Activated CD8-positive, alpha-beta memory T cell treated with anti-CD3 and anti-CD28 coated beads for 1 hour (primary cell): ENCODE data around the gene PLXNA4.

Experiments used
- DNase-seq, 2 donors: peaks; one replicate each; pipeline ENCODE4 v3.0.0-alpha.2; 2020; ENCODE audit warnings: low read depth in 1 of 2; ENCODE audit errors: extremely low read depth in 1 of 2

Gene PLXNA4

DNA sequence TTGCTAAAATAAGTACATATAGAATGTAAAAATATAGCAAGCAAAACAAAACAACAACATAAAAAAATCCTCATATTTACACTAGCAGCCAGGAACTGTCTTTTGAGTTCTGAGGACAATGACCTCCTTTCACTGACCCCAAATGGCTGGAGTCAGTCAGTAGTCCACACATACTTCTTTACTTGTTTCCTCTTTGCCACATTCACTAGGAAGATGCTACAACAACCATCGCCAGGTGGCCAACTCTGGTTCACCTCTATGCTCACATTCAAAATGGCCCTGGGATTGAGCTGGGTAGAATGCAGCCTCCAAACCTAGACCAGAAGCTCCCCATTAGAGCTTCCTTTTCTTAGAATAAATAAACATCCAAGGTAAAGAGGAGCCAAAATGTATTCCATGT lies 356.2 kb downstream of the PLXNA4 start:
- DNase-seq: no peak

DNA sequence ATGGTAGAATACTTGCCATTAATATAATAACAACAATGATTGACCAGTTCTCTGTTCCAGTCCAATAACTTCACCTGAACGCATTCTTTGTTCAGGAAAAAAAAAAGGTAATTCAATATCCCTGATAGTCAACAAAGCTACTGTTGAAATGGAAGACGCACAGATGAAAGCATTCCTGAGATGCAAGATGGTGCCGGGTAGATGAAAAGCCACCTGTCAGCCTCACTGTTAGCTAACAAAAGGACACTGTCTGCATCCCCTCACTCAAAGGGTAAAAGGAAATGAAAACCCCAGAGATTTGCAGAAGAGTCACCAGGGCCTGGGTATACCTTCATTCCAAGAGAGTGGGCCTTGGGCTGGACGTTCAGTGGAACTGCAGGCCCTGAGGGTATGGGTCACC lies 357.4 kb downstream of the PLXNA4 start:
- DNase-seq: no peak

DNA sequence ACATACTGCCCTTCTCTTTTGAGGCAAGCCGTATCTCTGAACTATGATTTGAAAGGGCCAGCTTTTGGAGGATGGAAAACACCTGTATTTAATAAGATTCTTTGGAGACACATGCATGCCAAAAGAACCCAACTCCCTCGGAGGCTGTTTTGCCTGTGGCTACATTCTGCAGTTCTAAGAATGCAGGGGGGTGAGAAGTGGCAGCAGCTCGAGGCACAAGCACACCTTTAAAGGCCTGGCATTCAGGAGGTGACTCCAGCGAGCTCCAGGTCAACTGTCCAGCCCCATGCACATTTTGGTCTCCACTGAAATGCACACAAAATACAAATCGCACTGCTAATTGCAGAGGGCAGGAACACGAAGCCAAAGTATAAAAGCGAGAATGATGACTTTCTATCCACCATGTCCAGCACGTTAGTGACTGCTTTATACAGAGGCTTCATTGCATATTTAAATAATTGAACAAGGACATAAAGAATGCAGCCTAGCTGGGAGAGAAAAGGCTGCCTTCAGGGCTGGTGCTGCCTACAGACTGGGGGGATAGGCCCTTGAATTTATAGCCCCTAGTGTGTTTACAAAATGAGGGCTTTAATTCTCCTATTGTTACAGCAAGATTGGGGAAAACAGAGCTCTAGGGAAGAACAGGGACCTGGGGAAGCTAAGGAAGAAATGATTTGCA lies 359.3 kb downstream of the PLXNA4 start:
- no peak for DNase-seq

DNA sequence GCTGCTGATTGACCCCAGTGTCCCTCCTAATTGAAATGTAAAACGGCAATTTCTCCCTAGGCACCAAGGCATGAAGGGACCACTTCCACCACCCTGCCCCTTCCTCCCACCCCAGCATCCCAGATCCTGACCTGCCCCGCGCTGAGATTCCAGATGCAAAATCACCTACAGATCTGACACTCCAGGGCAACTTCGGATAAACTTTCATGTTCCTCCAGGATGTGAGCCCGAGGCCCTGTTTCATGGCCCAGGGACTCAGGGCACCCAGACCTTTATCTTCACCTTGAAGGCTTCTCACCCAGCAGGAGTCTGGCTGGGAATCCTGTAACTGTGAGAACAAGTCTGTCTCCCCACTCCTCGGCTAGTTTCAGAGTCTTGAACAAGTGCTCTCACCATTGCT lies 361.8 kb downstream of the PLXNA4 start:
- no peak for DNase-seq

DNA sequence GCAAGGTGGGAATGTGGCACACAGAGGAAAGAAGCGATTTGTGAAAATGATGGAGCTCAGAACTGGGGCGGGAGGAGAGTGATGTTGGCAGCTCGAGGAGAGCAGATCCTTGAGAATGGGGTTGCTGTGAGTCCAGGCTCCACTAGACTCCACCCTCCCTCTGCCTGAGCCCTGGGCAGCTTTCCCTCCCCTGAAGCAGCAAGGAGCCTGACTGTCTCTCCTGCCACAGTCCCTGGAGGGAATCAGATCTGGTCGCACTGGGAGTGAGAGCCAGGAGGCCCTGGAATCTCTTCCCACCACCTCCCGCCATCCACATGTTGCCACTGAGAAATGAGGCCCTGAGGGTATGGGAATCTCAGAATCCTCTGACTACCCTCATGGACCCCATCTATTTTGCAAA lies 362.7 kb downstream of the PLXNA4 start:
- DNase-seq: no peak

- no peak for DNase-seq
Measured at GRCh38 chr7:132211971-132212370, 364.3 kb downstream of the PLXNA4 start.

DNA sequence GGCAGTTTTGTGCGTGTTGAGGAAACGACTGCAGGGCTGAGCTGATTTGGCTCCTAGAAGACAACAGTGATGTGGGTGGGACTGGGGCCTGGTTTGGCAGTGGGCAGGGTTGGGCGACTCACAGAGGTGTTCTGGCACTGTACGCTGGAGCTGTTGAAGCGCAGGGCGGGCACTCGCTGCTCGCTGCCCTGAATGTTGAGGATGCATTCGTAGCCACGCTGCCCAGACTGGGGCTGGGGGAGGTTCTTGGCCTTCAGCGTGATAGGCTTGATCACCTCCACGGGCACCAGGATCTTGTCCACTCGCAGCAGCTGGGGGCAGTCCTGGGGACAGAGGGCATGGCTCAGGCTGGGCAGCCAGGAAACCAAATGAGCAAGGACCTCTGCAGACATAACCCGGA lies 365.4 kb downstream of the PLXNA4 start:
- no peak for DNase-seq

- no peak for DNase-seq
Measured at GRCh38 chr7:132207782-132208181, 368.5 kb downstream of the PLXNA4 start.

DNA sequence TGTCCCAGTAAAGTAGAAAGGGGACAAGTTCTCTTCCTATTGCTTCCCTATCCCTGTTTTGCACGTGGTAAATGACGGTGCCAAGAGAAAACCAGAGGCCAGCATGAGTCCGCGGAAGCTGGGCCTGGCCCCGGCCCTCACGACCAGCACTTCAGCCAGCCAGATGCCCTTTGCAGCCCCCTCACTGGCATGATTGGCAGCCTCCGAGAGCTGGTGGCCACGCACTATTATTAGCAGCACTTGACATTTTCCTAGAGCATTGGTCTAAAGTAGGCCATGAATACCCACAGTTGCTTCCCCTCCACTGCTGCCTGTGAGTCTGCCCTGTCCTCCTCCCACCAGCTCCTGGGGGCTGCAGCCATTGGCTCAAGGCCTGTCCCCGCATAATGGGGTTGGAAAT lies 369.1 kb downstream of the PLXNA4 start:
- no peak for DNase-seq

GRCh38 chr7:132206594-132206993 lies 369.7 kb downstream of the PLXNA4 start:
- no peak for DNase-seq

DNA sequence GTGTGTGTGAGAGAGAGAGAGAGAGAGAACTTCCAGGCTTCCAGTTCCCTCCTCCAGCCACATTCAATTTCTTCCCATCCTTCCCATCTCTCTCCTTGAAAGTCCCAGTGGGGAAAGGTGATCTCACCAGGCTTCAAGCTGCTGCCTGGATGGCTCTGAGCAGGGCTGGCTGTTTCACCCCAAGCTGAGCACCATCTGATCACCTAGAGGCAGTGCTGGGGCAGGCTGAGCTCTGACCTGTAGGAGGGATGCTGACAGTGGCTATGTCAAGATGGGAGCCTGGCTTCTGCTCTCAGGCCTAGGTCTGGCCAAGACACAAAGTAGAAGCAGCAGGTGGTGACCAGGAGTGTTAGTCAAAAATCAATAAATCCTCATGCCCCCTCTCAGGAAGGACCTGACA lies 370.8 kb downstream of the PLXNA4 start:
- DNase-seq: no peak

GRCh38 chr7:132203021-132203420 lies 373.2 kb downstream of the PLXNA4 start:
- DNase-seq: no peak

DNA sequence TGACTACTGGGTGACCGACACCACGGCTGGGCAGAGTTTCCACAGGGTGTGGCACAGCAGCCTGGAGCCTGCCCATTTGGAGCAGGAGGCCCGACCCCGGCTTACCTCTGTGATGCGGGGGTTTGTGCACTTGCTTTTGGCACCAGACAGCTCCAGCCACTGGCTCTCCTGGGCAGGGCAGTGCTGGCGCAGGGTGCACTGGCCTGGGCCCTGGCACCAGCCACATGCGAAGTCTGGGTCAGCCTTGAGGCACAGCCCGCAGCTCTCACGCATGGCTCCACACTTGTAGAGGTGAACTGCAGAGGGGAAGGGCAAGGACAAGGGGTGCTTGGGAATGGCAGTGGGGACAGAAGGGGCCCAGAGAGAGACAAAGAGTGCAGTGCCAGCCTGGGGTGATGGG lies 373.7 kb downstream of the PLXNA4 start:
- DNase-seq: no peak

GRCh38 chr7:132200141-132200540 lies 376.1 kb downstream of the PLXNA4 start:
- DNase-seq: no peak

GRCh38 chr7:132199626-132200025 lies 376.6 kb downstream of the PLXNA4 start:
- no peak for DNase-seq

DNA sequence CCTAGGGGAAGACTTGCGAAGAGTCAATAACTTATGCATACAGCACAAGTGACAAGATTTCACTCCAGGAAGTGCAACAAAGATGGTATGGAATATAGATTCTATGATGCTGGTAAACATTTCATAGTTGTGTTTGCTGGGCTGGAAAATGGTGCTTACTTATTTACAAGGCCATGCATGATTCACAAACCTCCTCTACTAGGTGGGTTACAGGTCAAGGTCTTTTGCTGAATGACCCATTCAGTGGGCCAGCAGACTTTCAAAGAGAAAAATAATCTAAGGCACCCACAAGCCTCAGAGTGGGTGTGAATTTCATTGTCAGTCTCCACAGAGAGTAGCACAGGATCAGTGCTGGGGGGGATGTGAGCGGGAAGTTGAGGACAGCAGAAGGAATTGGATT lies 378.5 kb downstream of the PLXNA4 start:
- DNase-seq: no peak

DNA sequence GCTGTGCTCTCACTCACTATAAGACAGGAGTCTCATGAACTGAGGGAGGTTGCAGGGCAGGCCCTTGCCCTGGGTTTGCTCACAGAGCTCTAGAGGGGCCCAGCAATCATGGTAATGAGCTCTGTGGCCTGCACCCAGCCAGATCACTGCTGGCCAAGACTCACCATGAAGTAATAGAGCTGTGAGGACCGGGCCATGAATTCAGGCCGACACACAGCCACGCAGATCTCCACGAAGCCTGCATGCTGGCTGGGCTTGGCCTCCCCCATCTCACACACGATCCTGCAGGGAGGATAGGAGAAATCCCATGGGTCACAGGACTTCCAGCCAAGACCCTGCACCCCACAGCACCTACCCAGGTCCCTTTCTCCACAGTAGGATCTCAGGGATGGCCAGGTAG lies 382.4 kb downstream of the PLXNA4 start:
- no peak for DNase-seq

- no peak for DNase-seq
Measured at GRCh38 chr7:132192809-132193208, 383.5 kb downstream of the PLXNA4 start.

DNA sequence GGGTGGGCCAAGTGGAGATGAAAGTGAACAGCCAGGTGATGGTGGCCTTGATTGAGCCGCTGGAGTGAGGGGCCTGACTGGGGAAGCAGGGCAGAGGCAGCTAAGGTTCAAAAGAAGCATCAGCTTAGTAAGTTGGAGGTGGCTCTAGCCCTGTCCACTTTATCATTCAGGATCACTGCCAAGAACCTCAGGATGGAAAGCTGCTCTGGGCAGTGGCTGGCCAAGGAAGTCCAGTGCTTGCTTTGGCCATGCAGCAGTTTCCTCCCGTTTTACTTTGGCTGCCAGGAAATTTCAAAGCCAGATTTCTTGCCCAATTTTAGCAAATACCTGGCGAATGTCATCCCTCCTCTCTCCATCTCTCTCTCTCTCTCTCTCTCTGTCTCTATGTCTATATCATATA lies 384.9 kb downstream of the PLXNA4 start:
- no peak for DNase-seq

- no peak for DNase-seq
Measured at GRCh38 chr7:132190683-132191082, 385.6 kb downstream of the PLXNA4 start.

DNA sequence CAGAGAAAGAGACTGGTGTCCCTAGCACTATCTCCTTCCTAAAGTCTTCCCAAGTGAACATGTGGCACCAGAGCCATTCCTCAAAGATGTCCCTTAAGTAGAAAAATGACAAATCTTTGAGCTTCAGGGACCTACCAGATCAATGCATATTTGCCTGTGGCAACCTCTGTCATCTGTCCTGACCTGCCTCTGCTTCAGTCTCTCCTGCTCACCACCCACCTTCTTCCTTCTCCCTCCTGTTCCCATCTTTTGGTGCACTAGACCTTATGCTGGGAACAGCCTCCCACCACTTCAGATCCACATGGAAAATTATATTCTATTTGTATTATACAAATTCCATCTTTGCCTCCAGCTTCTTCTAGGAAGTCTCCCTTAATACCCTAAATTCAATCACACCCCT lies 386.4 kb downstream of the PLXNA4 start:
- DNase-seq: no peak

GRCh38 chr7:132187869-132188789 lies 388.1 kb downstream of the PLXNA4 start:
- DNase-seq: no peak
